PC-3 (cell line): ENCODE data around the gene CTAG1A. TPM values are rescaled to one million over a fixed set of nuclear protein-coding genes. Genes with fewer than 3 reads are reported as not detected.
"Not testable (repeated sequence)": the region's sequence is repeated elsewhere in the genome, so short reads cannot be mapped to it uniquely, and the experiment has no call there.

Source experiments
- ATAC-seq: fragments of 200-7000 bp; cut with Tn5 transposase; 2 replicates; pipeline ENCODE4 v1.9.1; 2020; ENCODE audit warnings: mild to moderate bottlenecking, moderate library complexity
- Bru-seq: library from RNA; stranded (reverse); fragments of 400-500 nt; gene quantifications from one replicate; lab custom pipeline; 2021; lab: Mats Ljungman, UMichigan
- BruChase-seq, 2 experiments: library from RNA; stranded (reverse); fragments of 400-500 nt; gene quantifications; one replicate each; lab custom pipeline; 2021; lab: Mats Ljungman, UMichigan
- BruUV-seq: library from RNA; stranded (reverse); fragments of 400-500 nt; replicated peaks from 2 replicates; lab custom pipeline; 2021; lab: Mats Ljungman, UMichigan
- CTCF ChIA-PET: fragments of 300-600 bp; sonication (Branson Sonifier 250); formaldehyde crosslinking; loops from one replicate; lab custom pipeline; 2022; ENCODE audit warnings: antibody characterized with exemption; lab: Charles Lee
- POLR2A ChIA-PET: fragments of 300-600 bp; sonication (Branson Sonifier 250); formaldehyde crosslinking; loops from one replicate; lab custom pipeline; 2022; ENCODE audit warnings: antibody characterized with exemption; ENCODE audit not compliant: unreplicated experiment; lab: Charles Lee
- DNase-seq: peaks from one replicate; pipeline ENCODE4 v3.0.0-alpha.2; 2015
- H2AFZ ChIP-seq: fragments of 300-600 bp; sonication (generic); 2 replicates; pipeline ENCODE4 v1.6.0; 2016; ENCODE audit warnings: antibody characterized with exemption, low read length
- H3F3A ChIP-seq: fragments of 300-600 bp; sonication (generic); one replicate; pipeline ENCODE4 v1.6.0; 2017; ENCODE audit warnings: antibody characterized with exemption, low read length, control low read depth, mild to moderate bottlenecking; ENCODE audit not compliant: unreplicated experiment
- H3K27ac ChIP-seq: fragments of 300-600 bp; sonication (generic); 2 replicates; pipeline ENCODE4 v1.5.1; 2016; ENCODE audit warnings: mild to moderate bottlenecking, low read length
- H3K27me3 ChIP-seq: fragments of 300-600 bp; sonication (generic); 2 replicates; pipeline ENCODE4 v1.6.1; 2016; ENCODE audit warnings: low read length, mixed read lengths
- H3K36me3 ChIP-seq: fragments of 300-600 bp; sonication (generic); 2 replicates; pipeline ENCODE4 v1.6.1; 2016; ENCODE audit warnings: low read depth, mixed run types, low read length, mixed read lengths
- H3K4me1 ChIP-seq: fragments of 300-600 bp; sonication (generic); 2 replicates; pipeline ENCODE4 v1.5.1; 2016; ENCODE audit warnings: low read length; ENCODE audit not compliant: insufficient read depth
- H3K4me2 ChIP-seq: fragments of 300-600 bp; sonication (generic); 2 replicates; pipeline ENCODE4 v1.6.0; 2016; ENCODE audit warnings: low read length
- H3K4me3 ChIP-seq: fragments of 300-600 bp; sonication (generic); 2 replicates; pipeline ENCODE4 v1.5.1; 2016; ENCODE audit warnings: mild to moderate bottlenecking, low read length, mixed read lengths
- H3K79me2 ChIP-seq: fragments of 300-600 bp; sonication (generic); 2 replicates; pipeline ENCODE4 v1.6.1; 2017; ENCODE audit warnings: low read length, mixed read lengths
- H3K9ac ChIP-seq: fragments of 300-600 bp; sonication (generic); 2 replicates; pipeline ENCODE4 v1.6.0; 2016; ENCODE audit warnings: mild to moderate bottlenecking, low read length
- H3K9me2 ChIP-seq: fragments of 300-600 bp; sonication (generic); replicated peaks from 2 replicates; pipeline ENCODE4 v1.6.1; 2016; ENCODE audit warnings: mixed run types, low read length, mixed read lengths
- H3K9me3 ChIP-seq: fragments of 300-600 bp; sonication (generic); 2 replicates; pipeline ENCODE4 v1.6.1; 2016; ENCODE audit warnings: low read length, mixed read lengths
- H4K20me1 ChIP-seq: fragments of 300-600 bp; sonication (generic); 2 replicates; pipeline ENCODE4 v1.6.1; 2016; ENCODE audit warnings: low read length, mixed read lengths
- CTCF ChIP-seq: fragments of 300-600 bp; sonication (generic); conservative IDR thresholded peaks from 2 replicates; pipeline ENCODE4 v1.5.1; 2017; ENCODE audit warnings: antibody characterized with exemption, low read depth, mild to moderate bottlenecking, low read length
- EZH2 ChIP-seq: fragments of 300-600 bp; sonication (generic); IDR thresholded peaks from one replicate; pipeline ENCODE4 v1.6.1; 2017; ENCODE audit warnings: antibody characterized with exemption, mild to moderate bottlenecking, low read length; ENCODE audit not compliant: unreplicated experiment
- EZH2phosphoT487 ChIP-seq: fragments of 300-600 bp; sonication (generic); IDR thresholded peaks from 2 replicates; pipeline ENCODE4 v1.6.1; 2018; ENCODE audit warnings: mild to moderate bottlenecking, antibody characterized with exemption, low read length, borderline replicate concordance
- intact Hi-C: fragments of 100-400 bp; cut with micrococcal nuclease; formaldehyde crosslinking; loops from 2 replicates; pipeline ENCODE4 v1.9.0; 2023
- long read RNA-seq: library from polyadenylated mRNA; unstranded; transcript quantifications from one replicate; pipeline ENCODE4 v2.0.0, GENCODE V29; 2021; ENCODE audit not compliant: unreplicated experiment
- total RNA-seq: library from RNA; depleted of rRNA; stranded (reverse); fragments of >200 nt; gene quantifications from 2 replicates; pipeline ENCODE4 v1.2.3, GENCODE V29; 2014; rRNA removed

CTAG1A gene
- total RNA-seq (not detected in 2 replicates), Bru-seq, nascent RNA (not detected), BruChase-seq, experiment 1, labeled RNA remaining after a 6-hour chase (not detected), BruChase-seq, experiment 2, labeled RNA remaining after a 2-hour chase (not detected)
- long read RNA-seq: 0 reads

DNA sequence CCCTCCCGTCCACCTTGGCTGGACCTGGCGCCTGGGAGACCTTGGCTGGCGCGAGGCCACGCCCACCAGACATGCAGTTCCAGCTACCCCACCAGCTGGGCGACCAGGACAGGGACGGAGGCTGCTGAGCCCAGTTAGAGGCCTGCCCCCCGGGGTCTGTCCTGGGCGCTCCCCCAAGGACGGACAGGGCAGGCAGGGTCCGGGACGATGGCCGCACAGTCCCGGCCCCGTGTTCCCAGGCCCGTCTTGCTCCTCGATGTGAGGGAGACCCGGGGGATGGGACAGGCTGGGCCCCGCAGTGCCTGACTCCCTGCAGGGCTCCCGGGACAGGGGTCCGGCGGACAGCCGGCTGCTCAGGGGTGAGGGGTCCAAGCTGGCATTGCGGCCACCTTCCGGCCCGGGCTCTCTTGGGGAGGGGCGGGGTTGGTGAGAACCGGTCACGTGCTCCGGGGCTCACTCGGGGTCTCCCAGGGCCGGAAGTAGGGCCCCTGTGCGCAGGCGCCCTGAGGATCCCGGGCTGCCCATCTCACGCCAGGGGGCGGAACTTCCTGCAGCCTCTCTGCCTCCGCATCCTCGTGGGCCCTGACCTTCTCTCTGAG, at the start of gene CTAG1A:
Gene CTAG1A, plus strand, starts transcription at position 549 of the 599 bp plus-strand sequence. CDS start 74 bp downstream, outside the sequence.
- H3K27ac ChIP-seq, H3K4me1 ChIP-seq, H3K9me2 ChIP-seq, BruUV-seq, ATAC-seq, POLR2A ChIA-PET, H3K36me3 ChIP-seq, H3K4me2 ChIP-seq, DNase-seq, H4K20me1 ChIP-seq, H3K79me2 ChIP-seq, H3F3A ChIP-seq, H3K4me3 ChIP-seq, intact Hi-C loops, H3K9ac ChIP-seq, H3K27me3 ChIP-seq, H3K9me3 ChIP-seq, CTCF ChIA-PET, H2AFZ ChIP-seq: not testable (repeated sequence)

DNA sequence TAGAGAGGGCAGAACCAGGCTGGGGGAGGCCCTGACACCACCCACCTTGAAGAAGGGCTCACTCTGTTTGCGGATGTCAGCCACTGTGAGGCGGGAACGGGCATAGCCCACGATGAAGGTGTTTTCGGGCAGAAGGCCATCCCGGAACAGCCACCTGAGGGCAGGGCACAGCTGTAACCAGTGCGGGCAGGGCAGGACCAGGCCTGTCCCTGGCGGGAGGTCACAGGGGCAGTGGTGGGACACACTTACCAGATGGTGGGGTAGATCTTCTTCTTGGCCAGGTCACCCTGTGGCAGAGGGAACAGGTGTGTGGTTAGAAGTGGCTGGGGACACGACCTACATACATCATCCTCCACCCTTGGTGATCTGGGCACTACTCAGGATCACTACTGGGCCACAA, 49.0 kb upstream of the CTAG1A start:
- Histone ChIP-seq H4K20me1 (no peaks in the 10 kb centered on the region), H2AFZ (no peak overlapping the region), H3K4me3 (no peak overlapping the region), H3K4me2 (no peak overlapping the region), H3F3A (no peaks in the 10 kb centered on the region), H3K36me3 (peaks cover 27% of the 10 kb centered on the region; the same call in 1 of the 2 replicates), H3K9me2 (no peaks in the 10 kb centered on the region), H3K9me3 (no peaks in the 10 kb centered on the region), H3K9ac (no peak overlapping the region), H3K4me1 (peaks cover 11% of the 10 kb centered on the region), H3K27me3 (no peaks in the 10 kb centered on the region), H3K27ac (no peak overlapping the region), H3K79me2 (peaks cover 29% of the 10 kb centered on the region)
- TF ChIP-seq CTCF (no peak), EZH2phosphoT487 (no peak), EZH2 (no peak)
- intact Hi-C loops: loop anchor here (1.0 kb wide), 1 partner anchor 163 kb away; no protein-coding TSS in a partner anchor
- BruUV-seq: no TSS peak
- DNase-seq (no peak), ATAC-seq (no peak)
- ChIA-PET POLR2A (no interaction called here), CTCF (no interaction called here)

- Histone ChIP-seq H3K9me3 (no peaks in the 10 kb centered on the region), H3K27ac (no peak overlapping the region), H3K4me3 (no peak overlapping the region), H3K9ac (no peak overlapping the region), H3K79me2 (peaks cover 49% of the 10 kb centered on the region), H3F3A (no peaks in the 10 kb centered on the region), H3K27me3 (no peaks in the 10 kb centered on the region), H3K4me1 (peaks cover 37% of the 10 kb centered on the region), H3K36me3 (peaks cover 13% of the 10 kb centered on the region; the same call in 1 of the 2 replicates), H4K20me1 (no peaks in the 10 kb centered on the region), H3K9me2 (no peaks in the 10 kb centered on the region), H3K4me2 (no peak overlapping the region), H2AFZ (no peak overlapping the region)
- no TSS peak for BruUV-seq
- intact Hi-C loops: no loop called here
- no peak for ATAC-seq
- POLR2A ChIA-PET: no interaction called here
- no peak for TF ChIP-seq CTCF
- no peak for TF ChIP-seq EZH2
- TF ChIP-seq EZH2phosphoT487: no peak
- no peak for DNase-seq
- CTCF ChIA-PET: no interaction called here
These were observed 45.9 kb upstream of the CTAG1A start for GRCh38 chrX:154539077-154539476.

GRCh38 chrX:154540365-154540764, 44.6 kb upstream of the CTAG1A start:
- Histone ChIP-seq H3K4me1 (peaks cover 43% of the 10 kb centered on the region), H3K4me3 (peak overlapping the region; percentile 39; the same call in 1 of the 2 replicates), H3K79me2 (peaks cover 62% of the 10 kb centered on the region), H3K27ac (peak overlapping the region; percentile 96), H3K9ac (peak overlapping the region; percentile 24; the same call in 1 of the 2 replicates), H3K4me2 (peak overlapping the region; percentile 77)
- H4K20me1 ChIP-seq, H3K9me3 ChIP-seq, H3F3A ChIP-seq, H3K9me2 ChIP-seq, ATAC-seq, H2AFZ ChIP-seq, intact Hi-C loops, H3K27me3 ChIP-seq, BruUV-seq, H3K36me3 ChIP-seq, DNase-seq: not testable (repeated sequence)
- ChIA-PET POLR2A (interaction anchor here (0.7 kb wide), 1 partner anchor 173 kb away, joined by 3 read pairs; no protein-coding TSS in a partner anchor), CTCF (interaction anchor here (0.7 kb wide), 1 partner anchor 35 kb away, joined by 9 read pairs; no protein-coding TSS in a partner anchor)
